NT2/D1 (cell line): ENCODE results near the gene GAR1.
"Not testable (repeated sequence)": the region's sequence is repeated elsewhere in the genome, so short reads cannot be mapped to it uniquely, and the experiment has no call there.

Source experiments
- SUZ12 ChIP-seq: IDR thresholded peaks from 2 replicates; pipeline ENCODE4 v1.6.1; 2011; ENCODE audit not compliant: insufficient read length, insufficient read depth; ENCODE audit errors: extremely low read depth
- YY1 ChIP-seq: IDR thresholded peaks from 2 replicates; pipeline ENCODE4 v1.6.1; 2011; ENCODE audit not compliant: insufficient read length, insufficient read depth
- ZNF274 ChIP-seq: IDR thresholded peaks from 2 replicates; pipeline ENCODE4 v1.6.1; 2011; ENCODE audit warnings: mild to moderate bottlenecking, low read depth, low read length

- TF ChIP-seq YY1, ZNF274, SUZ12: not testable (repeated sequence)
Observed at GRCh38 chr4:109859426-109860300, 44.1 kb downstream of the GAR1 start.
